Activated CD4-positive, alpha-beta T cell treated with anti-CD3 and anti-CD28 coated beads, Interleukin-10, Interleukin-2, amounts not matched to agents 100 ng/mL and 50 ng/mL, durations not matched to agents 16 hours and 8 hours (primary cell): ENCODE data around the gene TPD52L3.

Experiments
- DNase-seq: peaks from one replicate; pipeline ENCODE4 v3.0.0-alpha.2; 2020

Gene TPD52L3

GRCh38 chr9:6328103-6328502, at the start of gene TPD52L3:
TSS of gene TPD52L3 (plus strand) at chr9:6328375. CDS start at chr9:6328596, 221 bp downstream.
- DNase-seq: no peak

GRCh38 chr9:6301858-6302257, 26.3 kb upstream of the TPD52L3 start:
- DNase-seq: no peak

- DNase-seq: no peak
These were observed 25.8 kb upstream of the TPD52L3 start for GRCh38 chr9:6302417-6302816.

GRCh38 chr9:6304232-6304631, 23.9 kb upstream of the TPD52L3 start:
- no peak for DNase-seq

GRCh38 chr9:6305954-6306563, 22.1 kb upstream of the TPD52L3 start:
- peak; percentile 30 for DNase-seq

GRCh38 chr9:6307551-6308096, 20.6 kb upstream of the TPD52L3 start:
- no peak for DNase-seq

GRCh38 chr9:6330958-6331634, 2.9 kb downstream of the TPD52L3 start:
- DNase-seq: no peak

GRCh38 chr9:6334305-6334704, 6.1 kb downstream of the TPD52L3 start:
- no peak for DNase-seq

- DNase-seq: no peak
These were observed 20.6 kb downstream of the TPD52L3 start for GRCh38 chr9:6348766-6349165.

GRCh38 chr9:6351737-6352136, 23.6 kb downstream of the TPD52L3 start:
- no peak for DNase-seq

GRCh38 chr9:6354072-6354686, 26.0 kb downstream of the TPD52L3 start:
- peak; percentile 75 for DNase-seq

GRCh38 chr9:6355728-6356127, 27.6 kb downstream of the TPD52L3 start:
- peak; percentile 47 for DNase-seq

- DNase-seq: no peak
These were observed 28.3 kb downstream of the TPD52L3 start for GRCh38 chr9:6356441-6356840.

- DNase-seq: peak; percentile 11
These were observed 28.7 kb downstream of the TPD52L3 start for GRCh38 chr9:6356904-6357303.

- DNase-seq: no peak
These were observed 39.1 kb downstream of the TPD52L3 start for GRCh38 chr9:6367128-6367890.

GRCh38 chr9:6368831-6369230, 40.7 kb downstream of the TPD52L3 start:
- DNase-seq: no peak
